GM12872 (cell line): Measurements from ENCODE around the gene JPH4.

Source experiments
- TF ChIP-seq, protein P1 (sequence below): IDR thresholded peaks from 3 replicates; pipeline ENCODE4 v1.5.1; 2011; ENCODE audit warnings: low read depth, mild to moderate bottlenecking, low read length, moderate library complexity; ENCODE audit not compliant: insufficient read depth

JPH4 gene

DNA sequence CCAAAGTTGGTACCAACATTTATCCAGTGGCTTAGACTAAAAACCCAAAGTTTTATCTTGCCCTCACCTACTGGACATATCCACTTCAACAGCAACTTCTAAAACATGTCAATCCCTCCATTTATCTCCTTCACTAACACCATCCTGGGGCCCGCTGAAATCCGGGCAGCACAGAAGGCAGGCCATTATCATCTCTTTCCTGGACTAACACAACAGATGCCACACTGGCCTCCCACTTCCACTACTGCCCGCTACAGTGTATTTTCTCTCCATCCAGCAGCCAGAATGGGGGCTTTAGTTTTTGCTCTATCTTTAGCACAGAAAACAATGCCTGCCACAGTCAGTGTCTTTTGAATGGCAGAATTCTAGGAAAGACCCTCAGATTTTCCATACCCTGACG lies 42.6 kb downstream of the JPH4 start:
- TF ChIP-seq, protein P1, sequence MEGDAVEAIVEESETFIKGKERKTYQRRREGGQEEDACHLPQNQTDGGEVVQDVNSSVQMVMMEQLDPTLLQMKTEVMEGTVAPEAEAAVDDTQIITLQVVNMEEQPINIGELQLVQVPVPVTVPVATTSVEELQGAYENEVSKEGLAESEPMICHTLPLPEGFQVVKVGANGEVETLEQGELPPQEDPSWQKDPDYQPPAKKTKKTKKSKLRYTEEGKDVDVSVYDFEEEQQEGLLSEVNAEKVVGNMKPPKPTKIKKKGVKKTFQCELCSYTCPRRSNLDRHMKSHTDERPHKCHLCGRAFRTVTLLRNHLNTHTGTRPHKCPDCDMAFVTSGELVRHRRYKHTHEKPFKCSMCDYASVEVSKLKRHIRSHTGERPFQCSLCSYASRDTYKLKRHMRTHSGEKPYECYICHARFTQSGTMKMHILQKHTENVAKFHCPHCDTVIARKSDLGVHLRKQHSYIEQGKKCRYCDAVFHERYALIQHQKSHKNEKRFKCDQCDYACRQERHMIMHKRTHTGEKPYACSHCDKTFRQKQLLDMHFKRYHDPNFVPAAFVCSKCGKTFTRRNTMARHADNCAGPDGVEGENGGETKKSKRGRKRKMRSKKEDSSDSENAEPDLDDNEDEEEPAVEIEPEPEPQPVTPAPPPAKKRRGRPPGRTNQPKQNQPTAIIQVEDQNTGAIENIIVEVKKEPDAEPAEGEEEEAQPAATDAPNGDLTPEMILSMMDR, result no peak

DNA sequence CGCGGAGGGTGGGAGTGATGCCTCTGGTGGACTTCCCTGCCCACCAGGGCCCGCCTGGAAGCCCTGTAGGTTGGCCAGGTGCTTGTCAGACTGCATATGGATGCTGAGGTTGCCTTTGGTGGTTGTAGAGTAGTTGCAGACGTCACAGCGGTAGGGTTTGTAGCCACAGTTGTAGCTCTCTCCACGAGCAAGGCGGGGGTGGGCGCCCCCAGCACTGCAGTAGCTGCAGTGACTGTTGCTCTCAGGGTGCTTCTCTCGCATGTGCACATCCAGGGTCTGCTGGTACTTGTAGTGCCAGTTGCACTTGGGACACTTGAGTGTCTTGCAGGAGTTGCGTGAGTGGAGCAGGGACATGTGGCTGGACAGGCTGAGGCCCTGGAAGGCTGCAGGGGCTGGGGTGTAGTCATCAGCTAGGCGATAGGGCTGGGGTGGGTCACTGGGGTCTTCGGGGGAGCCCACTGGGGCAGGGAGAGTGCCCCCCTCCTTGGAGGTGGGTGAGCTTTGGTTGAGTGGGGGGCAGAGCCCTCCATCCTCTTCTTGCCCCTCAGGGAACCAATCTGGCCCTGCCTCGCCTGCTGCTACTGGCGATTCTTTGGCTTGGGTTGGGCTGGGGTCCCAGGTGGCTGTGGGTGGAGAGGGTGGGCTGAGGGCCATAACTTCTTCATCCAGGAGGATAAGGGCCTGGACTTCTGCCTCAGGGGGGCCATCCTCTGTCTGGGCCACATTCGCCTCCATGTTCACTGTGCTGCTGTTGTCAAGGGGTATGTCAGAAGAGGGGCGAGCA lies 44.7 kb downstream of the JPH4 start:
- TF ChIP-seq, protein P1, result no peak

DNA sequence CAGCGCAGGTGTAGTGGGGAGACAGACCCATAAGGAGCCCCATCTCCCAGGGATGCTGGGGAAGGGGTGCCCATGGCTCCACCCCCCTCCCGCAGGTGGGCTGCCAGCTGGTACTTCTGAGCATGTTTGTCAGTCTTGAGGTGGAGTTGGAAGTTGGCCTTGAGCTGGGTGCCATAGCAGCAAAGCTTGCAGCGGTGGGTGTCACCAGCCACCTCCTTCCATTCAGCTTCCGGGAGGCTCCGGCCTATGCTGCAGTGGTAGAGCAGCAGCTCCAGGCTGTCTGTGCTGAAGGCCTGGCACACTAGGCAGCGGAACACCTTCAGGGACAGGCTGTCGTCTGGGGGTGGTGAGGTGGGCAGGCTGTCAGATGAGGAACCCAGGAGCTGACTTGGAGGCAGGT lies 45.9 kb downstream of the JPH4 start:
- TF ChIP-seq, protein P1, result no peak

DNA sequence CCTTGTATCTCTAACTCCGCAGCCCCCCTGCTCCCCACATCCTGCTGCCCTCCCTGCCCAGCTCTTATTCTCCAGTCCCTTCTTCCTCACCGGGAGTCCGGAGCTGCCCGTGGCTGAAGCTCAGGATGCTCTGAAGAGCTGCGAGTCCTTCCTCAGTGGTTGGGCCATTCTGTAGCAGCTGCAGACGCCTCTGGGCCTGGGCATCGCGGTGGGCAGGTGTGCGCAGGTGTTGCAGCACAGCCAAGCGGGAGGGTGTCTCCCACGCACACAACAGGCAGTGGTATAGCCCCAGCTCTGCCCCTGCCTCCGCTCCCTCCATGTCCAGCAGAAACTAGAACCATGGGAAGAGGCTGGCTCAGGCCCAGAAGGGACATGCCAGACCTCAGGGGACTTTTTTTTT lies 47.2 kb downstream of the JPH4 start:
- TF ChIP-seq, protein P1, result no peak

DNA sequence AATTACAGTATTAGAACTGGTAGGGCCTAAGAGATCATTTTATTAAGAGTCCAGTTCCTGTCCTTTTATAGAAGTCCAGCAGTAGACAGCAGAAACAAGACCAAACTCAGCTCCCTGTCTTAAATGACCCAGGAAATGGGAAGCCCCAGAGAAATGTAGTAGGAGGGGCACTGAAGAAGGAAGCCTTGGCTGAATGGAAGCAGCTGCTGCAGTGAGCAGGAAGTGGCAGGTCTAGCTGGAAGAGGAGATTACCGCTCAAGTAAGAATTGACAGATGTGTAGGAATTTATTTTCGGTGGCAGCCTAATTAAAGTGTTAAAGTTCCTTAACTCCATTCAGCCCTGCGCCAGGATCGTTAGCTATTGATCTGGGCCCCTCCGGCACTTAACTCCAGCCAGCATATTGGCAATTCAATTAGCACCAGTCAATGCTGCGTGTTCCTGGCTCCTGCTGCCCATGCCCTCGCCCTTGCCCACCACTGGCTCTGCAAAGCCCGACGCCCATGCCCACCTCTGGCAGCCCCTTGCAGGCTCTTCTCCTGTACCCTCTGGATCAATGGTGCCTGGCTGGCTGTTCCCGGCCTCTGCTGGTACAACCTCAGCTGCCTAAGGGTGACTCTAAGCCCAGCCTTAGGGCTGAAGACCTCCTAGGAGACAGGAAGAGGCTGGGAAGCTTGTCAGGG lies 48.1 kb downstream of the JPH4 start:
- TF ChIP-seq, protein P1, result no peak

DNA sequence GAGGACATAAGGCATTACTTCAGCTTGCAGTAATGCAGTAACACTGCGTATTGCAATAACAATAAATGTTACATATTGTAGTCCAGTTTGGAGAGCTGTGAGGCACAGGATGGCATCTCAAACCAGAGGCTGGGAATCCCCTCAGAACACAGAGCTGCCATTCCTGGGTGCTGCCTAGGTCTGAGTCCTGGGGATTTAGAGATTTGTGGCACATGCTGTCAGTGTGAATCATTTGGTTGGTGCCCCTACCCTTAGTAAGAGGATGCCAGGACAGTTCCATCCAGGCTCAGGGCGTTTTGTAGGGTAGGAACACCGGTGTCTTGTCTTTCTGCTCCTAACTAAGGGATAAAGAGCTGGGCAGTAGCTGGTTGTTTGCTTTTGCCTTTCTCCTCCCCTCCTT lies 49.6 kb downstream of the JPH4 start:
- TF ChIP-seq, protein P1, result no peak

DNA sequence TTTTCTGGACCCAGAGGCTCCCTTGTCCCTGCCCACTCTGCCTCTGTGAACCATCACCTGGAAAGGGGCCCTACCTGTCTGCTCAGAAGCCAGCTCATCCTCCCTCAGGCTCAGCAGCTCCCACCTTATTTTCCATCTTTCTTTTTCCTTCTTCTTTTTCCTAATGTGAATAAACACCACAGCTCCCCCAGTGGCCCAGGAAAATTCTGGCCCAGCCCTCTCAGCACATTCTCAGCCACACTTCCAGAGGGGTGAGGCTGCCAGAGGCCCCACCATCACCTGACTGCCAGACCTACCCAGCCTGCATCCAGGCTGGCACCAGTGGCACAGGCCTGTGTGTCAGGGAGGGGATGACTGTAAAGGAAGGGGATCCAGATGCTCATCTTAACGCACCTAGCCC lies 50.0 kb downstream of the JPH4 start:
- TF ChIP-seq, protein P1, result no peak
